IPS-18a (cell line): ENCODE results near the gene CD52.

ENCODE experiments used
- H3K27ac ChIP-seq: one replicate; pipeline ENCODE4 v1.5.1; 2013; ENCODE audit warnings: low read length
- H3K27me3 ChIP-seq: one replicate; pipeline ENCODE4 v1.6.1; 2013; ENCODE audit warnings: mild to moderate bottlenecking, low read length; ENCODE audit not compliant: control insufficient read depth, insufficient read depth
- H3K36me3 ChIP-seq: one replicate; pipeline ENCODE4 v1.6.1; 2013; ENCODE audit warnings: low read depth, low read length; ENCODE audit not compliant: control insufficient read depth
- H3K4me1 ChIP-seq: one replicate; pipeline ENCODE4 v1.6.1; 2013; ENCODE audit warnings: low read depth, low read length; ENCODE audit not compliant: control insufficient read depth
- H3K4me3 ChIP-seq: one replicate; pipeline ENCODE4 v1.5.1; 2013; ENCODE audit warnings: low read length
- H3K9ac ChIP-seq: one replicate; pipeline ENCODE4 v1.6.1; 2013; ENCODE audit warnings: mild to moderate bottlenecking, low read length, moderate library complexity
- H3K9me3 ChIP-seq: one replicate; pipeline ENCODE4 v1.6.1; 2013; ENCODE audit warnings: low read depth, low read length; ENCODE audit not compliant: control insufficient read depth

CD52 gene

GRCh38 chr1:26367441-26367840 is 49.7 kb downstream of the CD52 start:
- Histone ChIP-seq H3K27me3 (peaks cover 8% of the 10 kb centered on the region), H3K9ac (no peak overlapping the region), H3K27ac (no peak overlapping the region), H3K36me3 (no peaks in the 10 kb centered on the region), H3K4me3 (no peak overlapping the region), H3K4me1 (peaks cover 2% of the 10 kb centered on the region), H3K9me3 (no peaks in the 10 kb centered on the region)

GRCh38 chr1:26368006-26368405 is 50.2 kb downstream of the CD52 start:
- Histone ChIP-seq H3K27ac (no peak overlapping the region), H3K4me3 (no peak overlapping the region), H3K9me3 (no peaks in the 10 kb centered on the region), H3K27me3 (peaks cover 8% of the 10 kb centered on the region), H3K9ac (no peak overlapping the region), H3K36me3 (no peaks in the 10 kb centered on the region), H3K4me1 (peaks cover 2% of the 10 kb centered on the region)

- peaks cover 2% of the 10 kb centered on the region for H3K4me1 ChIP-seq
- no peak overlapping the region for H3K27ac ChIP-seq
- no peaks in the 10 kb centered on the region for H3K36me3 ChIP-seq
- no peaks in the 10 kb centered on the region for H3K9me3 ChIP-seq
- H3K4me3 ChIP-seq: no peak overlapping the region
- H3K9ac ChIP-seq: no peak overlapping the region
- H3K27me3 ChIP-seq: peaks cover 8% of the 10 kb centered on the region
Measured at GRCh38 chr1:26368486-26368885, 50.7 kb downstream of the CD52 start.
